ENCODE data around the gene HABP4.

The HABP4 gene

GRCh38 chr9:96435345-96435744 is 14.6 kb upstream of the HABP4 start:
- TF ChIP-seq EZH2phosphoT487 (IDR thresholded peaks at IDR 0.05; ENCODE audit: borderline replicate concordance, low read length) (no peak), CTCF (IDR thresholded peaks at IDR 0.05; ENCODE audit: low read depth, low read length, poor library complexity, severe bottlenecking) (no peak)
- H3K9me3 ChIP-seq (ENCODE audit: control insufficient read depth, insufficient read depth, low read length), result no peaks in the 10 kb centered on the region
- no peak overlapping the region for H3K4me3 ChIP-seq (ENCODE audit: low read length)

DNA sequence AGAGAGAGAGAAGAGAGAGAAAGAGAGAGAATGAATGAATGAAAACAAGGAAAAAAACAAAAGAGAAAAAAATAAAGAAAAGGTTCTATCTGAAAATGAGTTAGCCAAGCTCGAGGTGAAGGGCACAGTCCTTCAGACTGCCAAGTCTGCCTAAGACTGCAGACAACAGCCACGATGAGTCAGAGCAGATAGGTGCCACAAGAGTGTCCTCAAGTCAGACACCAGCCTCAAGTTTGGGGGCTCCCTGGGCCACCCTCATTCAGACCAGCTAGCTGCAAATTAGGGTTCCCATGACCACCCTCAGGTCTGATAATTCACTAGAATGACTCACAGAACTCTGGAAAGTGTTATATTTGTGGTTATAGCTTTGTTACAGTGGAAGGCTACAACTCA is 13.9 kb upstream of the HABP4 start:
- Histone ChIP-seq H3F3A (ENCODE audit: control insufficient read depth, insufficient read depth) (no peaks in the 10 kb centered on the region), H3K4me2 (ENCODE audit: low read length) (no peak overlapping the region), H3K4me3 (ENCODE audit: low read length) (no peak overlapping the region), H3K79me2 (ENCODE audit: control insufficient read depth, low read length) (no peaks in the 10 kb centered on the region), H3K27ac (ENCODE audit: low read depth, low read length) (no peak overlapping the region), H3K9me2 (replicated peaks; ENCODE audit: control insufficient read depth, low read length) (no peaks in the 10 kb centered on the region), H3K4me1 (ENCODE audit: control insufficient read depth, low read length) (no peaks in the 10 kb centered on the region), H3K36me3 (ENCODE audit: control insufficient read depth, low read length) (no peaks in the 10 kb centered on the region), H3K9me3 (ENCODE audit: control insufficient read depth, insufficient read depth, low read length) (no peaks in the 10 kb centered on the region), H4K20me1 (ENCODE audit: control insufficient read depth, insufficient read depth, low read depth, low read length) (no peaks in the 10 kb centered on the region), H3K27me3 (ENCODE audit: control insufficient read depth, low read length) (peaks cover 3% of the 10 kb centered on the region; the same call in 1 of the 2 replicates)
- TF ChIP-seq EZH2phosphoT487 (IDR thresholded peaks at IDR 0.05; ENCODE audit: borderline replicate concordance, low read length), result no peak
- TF ChIP-seq CTCF (IDR thresholded peaks at IDR 0.05; ENCODE audit: low read depth, low read length, poor library complexity, severe bottlenecking), result no peak

More at GRCh38 chr9:96435345-96435744, 14.6 kb upstream of the HABP4 start:
- no peaks in the 10 kb centered on the region for H3K79me2 ChIP-seq (ENCODE audit: control insufficient read depth, low read length)
- no peak overlapping the region for H3K27ac ChIP-seq (ENCODE audit: low read depth, low read length)
- no peaks in the 10 kb centered on the region for H3K36me3 ChIP-seq (ENCODE audit: control insufficient read depth, low read length)
- no peaks in the 10 kb centered on the region for H4K20me1 ChIP-seq (ENCODE audit: control insufficient read depth, insufficient read depth, low read depth, low read length)
- no peaks in the 10 kb centered on the region for H3F3A ChIP-seq (ENCODE audit: control insufficient read depth, insufficient read depth)
- H3K4me1 ChIP-seq (ENCODE audit: control insufficient read depth, low read length), result no peaks in the 10 kb centered on the region
- H3K4me2 ChIP-seq (ENCODE audit: low read length), result no peak overlapping the region
- no peaks in the 10 kb centered on the region for H3K9me2 ChIP-seq (replicated peaks; ENCODE audit: control insufficient read depth, low read length)
- peaks cover 3% of the 10 kb centered on the region; the same call in 1 of the 2 replicates for H3K27me3 ChIP-seq (ENCODE audit: control insufficient read depth, low read length)

DNA sequence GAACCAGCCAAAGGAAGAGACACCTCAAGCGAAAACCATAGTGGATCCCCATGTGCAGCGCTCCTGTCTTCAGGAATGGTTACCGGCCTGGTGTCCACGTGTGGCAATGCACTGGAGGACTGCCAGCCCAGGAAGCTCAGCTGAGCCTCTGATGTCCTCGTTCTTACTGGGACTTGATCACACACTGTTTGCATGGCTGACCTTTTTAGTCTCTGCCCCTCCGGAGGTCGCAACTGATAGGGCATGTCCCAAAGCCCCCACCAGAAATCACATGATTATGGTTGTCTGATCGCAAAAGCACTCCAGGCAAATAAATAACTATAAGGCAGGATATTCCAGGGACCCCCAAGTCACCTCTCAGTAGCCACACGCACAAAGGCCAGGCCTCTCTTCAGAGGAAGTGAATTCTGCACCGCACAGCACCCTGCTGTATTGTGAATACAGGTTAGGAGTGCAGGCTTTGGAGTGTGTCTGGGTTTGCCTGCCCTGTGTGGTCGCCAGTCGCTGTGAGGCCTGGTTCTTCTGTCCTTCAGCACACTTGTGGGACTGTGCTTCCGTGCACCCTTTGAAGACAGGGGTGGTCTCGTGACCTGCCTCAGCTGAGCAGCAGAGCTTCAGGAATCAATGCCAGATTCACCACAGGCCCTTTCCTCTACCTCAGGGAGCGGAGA is 13.4 kb upstream of the HABP4 start:
- no peak overlapping the region for H3K4me3 ChIP-seq (ENCODE audit: low read length)
- H4K20me1 ChIP-seq (ENCODE audit: control insufficient read depth, insufficient read depth, low read depth, low read length), result no peaks in the 10 kb centered on the region
- no peaks in the 10 kb centered on the region for H3K79me2 ChIP-seq (ENCODE audit: control insufficient read depth, low read length)
- TF ChIP-seq EZH2phosphoT487 (IDR thresholded peaks at IDR 0.05; ENCODE audit: borderline replicate concordance, low read length) (no peak), CTCF (IDR thresholded peaks at IDR 0.05; ENCODE audit: low read depth, low read length, poor library complexity, severe bottlenecking) (no peak)
- H3F3A ChIP-seq (ENCODE audit: control insufficient read depth, insufficient read depth), result no peaks in the 10 kb centered on the region
- H3K9me2 ChIP-seq (replicated peaks; ENCODE audit: control insufficient read depth, low read length), result no peaks in the 10 kb centered on the region
- peaks cover 3% of the 10 kb centered on the region; the same call in 1 of the 2 replicates for H3K27me3 ChIP-seq (ENCODE audit: control insufficient read depth, low read length)
- no peak overlapping the region for H3K27ac ChIP-seq (ENCODE audit: low read depth, low read length)
- H3K9me3 ChIP-seq (ENCODE audit: control insufficient read depth, insufficient read depth, low read length), result no peaks in the 10 kb centered on the region
- H3K36me3 ChIP-seq (ENCODE audit: control insufficient read depth, low read length), result no peaks in the 10 kb centered on the region
- no peaks in the 10 kb centered on the region for H3K4me1 ChIP-seq (ENCODE audit: control insufficient read depth, low read length)
- H3K4me2 ChIP-seq (ENCODE audit: low read length), result no peak overlapping the region
